Activated naive CD4-positive, alpha-beta T cell treated with anti-CD3 and anti-CD28 coated beads, Interleukin-2, amount 50 U/mL, for 72 hours (primary cell): ENCODE data around the gene CLINT1. TPM values are rescaled to one million over a fixed set of nuclear protein-coding genes. Genes with fewer than 3 reads are reported as not detected.

Source experiments
- ATAC-seq, 2 donors: fragments of 150-1000 bp; cut with Tn5 transposase; 2 replicates each; pipeline ENCODE4 v1.10.0; 2021; ENCODE audit warnings: mild to moderate bottlenecking in 2 of 2, moderate library complexity in 2 of 2
- DNase-seq, 2 donors: peaks; one replicate each; pipeline ENCODE4 v3.0.0; 2021 to 2022; ENCODE audit warnings: low spot score in 2 of 2
- H3K27ac Mint-ChIP-seq, 2 donors: one replicate each; pipeline ENCODE4 v1.8.0; 2022; ENCODE audit warnings: mild to moderate bottlenecking in 2 of 2, mixed read lengths in 2 of 2
- H3K36me3 Mint-ChIP-seq, 2 donors: one replicate each; pipeline ENCODE4 v1.8.0; 2022; ENCODE audit warnings: mixed read lengths in 2 of 2
- H3K9me3 Mint-ChIP-seq, 2 donors: one replicate each; pipeline ENCODE4 v1.8.0; 2022; ENCODE audit warnings: mixed read lengths in 2 of 2
- total RNA-seq, 2 donors: library from RNA; stranded (reverse); gene quantifications; one replicate each; pipeline ENCODE4 v1.2.3, GENCODE V29; 2022

Gene CLINT1
- total RNA-seq, 2 donors from 2014 or later, result 48.4 to 71.0 TPM

GRCh38 chr5:157816682-157817386 is 42.1 kb downstream of the CLINT1 start:
- DNase-seq (no peak), ATAC-seq (no peak)
- Mint-ChIP-seq H3K36me3 (peaks cover 5 to 10% of the 10 kb centered on the region in 2 donors), H3K27ac (no peak overlapping the region), H3K9me3 (no peaks in the 10 kb centered on the region)

DNA sequence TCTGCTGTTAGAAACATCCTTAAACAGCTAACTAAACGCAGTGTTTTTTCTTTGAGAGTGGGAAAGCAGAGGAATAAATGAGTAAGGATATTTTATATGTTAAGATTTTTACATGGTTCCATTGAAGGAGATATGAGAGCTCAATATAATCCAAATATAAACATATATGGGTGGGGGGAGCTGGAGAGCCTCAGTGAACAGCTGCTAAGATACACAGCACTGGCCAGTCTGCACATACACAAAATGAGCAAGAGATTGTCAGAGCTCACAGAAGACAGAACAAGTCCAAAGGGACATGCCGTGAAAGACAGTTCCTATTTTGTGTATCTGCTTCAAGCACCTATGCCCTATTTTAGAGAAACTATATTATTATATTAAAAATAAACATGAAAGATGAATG is 46.9 kb downstream of the CLINT1 start:
- DNase-seq (no peak), ATAC-seq (no peak)
- no peak overlapping the region for H3K27ac Mint-ChIP-seq
- peaks cover 0 to 17% of the 10 kb centered on the region in 2 donors for H3K36me3 Mint-ChIP-seq
- H3K9me3 Mint-ChIP-seq, result no peaks in the 10 kb centered on the region

DNA sequence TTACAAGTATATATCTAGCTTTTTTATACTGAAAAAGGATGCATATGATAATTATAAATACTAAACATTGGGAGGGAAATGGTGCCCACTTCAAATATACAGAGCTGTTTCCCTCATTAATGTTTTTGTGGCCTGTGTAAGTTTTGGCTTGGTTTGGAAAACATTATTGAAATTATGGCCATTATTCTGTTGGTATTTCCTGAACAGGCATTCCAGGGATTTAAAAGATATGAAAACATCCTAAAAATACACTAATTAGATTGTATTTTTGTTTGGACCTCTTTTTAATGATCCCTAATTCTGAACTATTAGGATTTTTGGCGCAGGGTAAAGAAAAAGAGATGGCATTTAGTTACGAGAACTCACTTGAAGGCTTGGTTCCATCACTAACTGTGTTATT is 50.9 kb downstream of the CLINT1 start:
- no peak overlapping the region for H3K27ac Mint-ChIP-seq
- DNase-seq (no peak), ATAC-seq (no peak)
- peaks cover 0 to 25% of the 10 kb centered on the region in 2 donors for H3K36me3 Mint-ChIP-seq
- no peaks in the 10 kb centered on the region for H3K9me3 Mint-ChIP-seq

DNA sequence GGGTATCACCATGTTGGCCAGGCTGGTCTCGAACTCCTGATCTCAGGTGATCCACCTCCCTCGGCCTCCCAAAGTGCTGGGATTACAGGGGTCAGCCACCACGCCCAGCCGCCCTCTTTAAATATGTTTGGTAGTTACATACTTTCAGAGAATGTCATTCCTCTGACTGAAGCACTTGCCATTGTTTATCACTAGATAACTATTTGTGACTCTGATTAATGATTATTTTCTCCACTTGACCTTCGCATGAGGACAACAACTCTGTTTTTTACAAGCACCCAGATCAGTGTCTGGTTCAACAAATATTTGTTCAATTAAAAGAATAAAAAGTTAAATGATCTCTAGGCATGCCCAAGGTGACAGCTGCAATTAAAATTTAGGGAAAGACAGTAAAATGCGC is 56.2 kb downstream of the CLINT1 start:
- DNase-seq (no peak), ATAC-seq (no peak)
- H3K9me3 Mint-ChIP-seq, result no peaks in the 10 kb centered on the region
- peaks cover 0 to 10% of the 10 kb centered on the region in 2 donors for H3K36me3 Mint-ChIP-seq
- H3K27ac Mint-ChIP-seq, result no peak overlapping the region

- Mint-ChIP-seq H3K9me3 (no peaks in the 10 kb centered on the region), H3K27ac (no peak overlapping the region), H3K36me3 (peaks cover 0 to under 1% of the 10 kb centered on the region in 2 donors)
- DNase-seq, result no peak
- ATAC-seq, result no peak
Observed at GRCh38 chr5:157800137-157800536, 58.8 kb downstream of the CLINT1 start.

DNA sequence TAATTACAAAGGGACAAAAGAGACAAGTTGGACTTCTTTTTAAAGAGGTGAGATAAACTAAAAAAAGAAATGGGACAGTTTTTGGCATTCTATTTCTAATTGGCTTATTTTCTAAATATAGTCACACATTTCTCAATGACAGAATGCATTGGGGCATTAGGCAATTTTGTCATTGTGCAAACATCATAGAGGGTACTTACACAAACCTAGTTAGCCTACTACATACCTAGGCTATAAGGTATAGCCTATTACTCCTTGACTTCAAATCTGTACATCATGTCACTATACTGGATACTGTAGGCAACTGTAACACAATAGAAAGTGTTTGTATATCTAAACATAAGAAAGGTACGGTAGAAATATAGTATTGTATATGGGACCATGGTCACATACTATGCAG is 59.4 kb downstream of the CLINT1 start:
- no peaks in the 10 kb centered on the region for H3K36me3 Mint-ChIP-seq
- H3K27ac Mint-ChIP-seq, result no peak overlapping the region
- no peak for DNase-seq
- H3K9me3 Mint-ChIP-seq, result no peaks in the 10 kb centered on the region
- no peak for ATAC-seq

- Mint-ChIP-seq H3K9me3 (no peaks in the 10 kb centered on the region), H3K36me3 (no peaks in the 10 kb centered on the region), H3K27ac (no peak overlapping the region)
- ATAC-seq, result peak in 1 of 2 donors; percentile 82
- no peak for DNase-seq
Observed at GRCh38 chr5:157793301-157793700, 65.6 kb downstream of the CLINT1 start.

GRCh38 chr5:157785801-157786200 is 73.1 kb downstream of the CLINT1 start:
- Mint-ChIP-seq H3K27ac (no peak overlapping the region), H3K9me3 (no peaks in the 10 kb centered on the region), H3K36me3 (peaks cover 0 to 11% of the 10 kb centered on the region in 2 donors)
- no peak for DNase-seq
- no peak for ATAC-seq

GRCh38 chr5:157779221-157779620 is 79.7 kb downstream of the CLINT1 start:
- ATAC-seq, result no peak
- no peak for DNase-seq
- H3K9me3 Mint-ChIP-seq, result no peaks in the 10 kb centered on the region
- no peaks in the 10 kb centered on the region for H3K36me3 Mint-ChIP-seq
- H3K27ac Mint-ChIP-seq, result no peak overlapping the region

DNA sequence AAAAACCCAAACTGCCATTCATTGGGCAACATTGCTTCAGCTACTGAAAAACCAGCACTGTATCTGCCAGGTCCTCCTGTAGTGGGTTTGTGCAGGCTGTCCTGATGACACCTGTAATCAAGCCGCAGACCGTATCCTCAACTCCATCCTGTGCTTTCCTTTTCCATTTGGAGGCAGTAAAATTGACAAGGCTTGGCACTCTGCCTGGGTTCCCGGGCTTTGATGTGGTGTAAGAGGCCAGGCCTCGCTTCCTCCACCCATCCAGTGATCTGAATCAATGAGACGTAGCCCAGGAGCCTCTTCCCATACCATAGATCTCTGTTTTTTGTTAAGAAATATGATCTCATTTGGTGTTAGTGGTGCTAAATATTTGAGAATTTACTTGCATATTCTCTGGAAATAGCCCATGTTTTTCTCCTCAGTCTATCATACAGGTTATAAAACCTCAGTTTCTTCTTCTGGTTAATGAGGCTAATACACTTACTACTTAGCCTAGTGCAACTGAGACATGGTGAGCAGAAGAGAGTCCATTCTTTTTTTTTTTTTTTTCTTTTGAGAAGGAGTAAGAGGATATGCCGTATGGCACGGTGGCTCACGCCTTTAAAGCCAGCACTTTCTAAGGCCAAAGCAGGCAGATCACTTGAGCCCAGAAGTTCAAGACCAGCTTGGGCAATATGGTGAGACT is 80.7 kb downstream of the CLINT1 start:
- no peak overlapping the region for H3K27ac Mint-ChIP-seq
- no peaks in the 10 kb centered on the region for H3K36me3 Mint-ChIP-seq
- no peak for DNase-seq
- no peaks in the 10 kb centered on the region for H3K9me3 Mint-ChIP-seq
- ATAC-seq, result no peak

DNA sequence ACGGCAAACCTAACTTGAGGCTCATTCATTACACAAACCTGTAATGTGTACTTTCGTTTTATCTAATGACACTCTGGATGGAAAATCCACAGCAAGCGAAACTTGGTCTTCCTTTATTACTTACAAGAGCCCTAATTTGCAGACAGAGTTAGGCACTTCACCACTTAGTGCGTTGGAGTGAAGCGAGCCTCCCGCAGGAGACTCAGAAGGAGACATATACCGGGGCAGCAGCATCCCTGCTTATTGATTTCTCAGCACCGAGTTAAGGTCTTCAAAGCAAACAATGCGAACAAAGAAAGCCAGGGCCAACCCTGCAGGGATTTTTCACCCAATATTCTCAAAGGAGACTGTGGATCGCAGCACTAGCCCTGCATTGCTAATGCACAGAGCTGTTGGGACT is 86.8 kb downstream of the CLINT1 start:
- no peak for DNase-seq
- peak overlapping the region in 1 of 2 donors; percentile 22 for H3K27ac Mint-ChIP-seq
- ATAC-seq, result no peak
- H3K9me3 Mint-ChIP-seq, result no peaks in the 10 kb centered on the region
- no peaks in the 10 kb centered on the region for H3K36me3 Mint-ChIP-seq

DNA sequence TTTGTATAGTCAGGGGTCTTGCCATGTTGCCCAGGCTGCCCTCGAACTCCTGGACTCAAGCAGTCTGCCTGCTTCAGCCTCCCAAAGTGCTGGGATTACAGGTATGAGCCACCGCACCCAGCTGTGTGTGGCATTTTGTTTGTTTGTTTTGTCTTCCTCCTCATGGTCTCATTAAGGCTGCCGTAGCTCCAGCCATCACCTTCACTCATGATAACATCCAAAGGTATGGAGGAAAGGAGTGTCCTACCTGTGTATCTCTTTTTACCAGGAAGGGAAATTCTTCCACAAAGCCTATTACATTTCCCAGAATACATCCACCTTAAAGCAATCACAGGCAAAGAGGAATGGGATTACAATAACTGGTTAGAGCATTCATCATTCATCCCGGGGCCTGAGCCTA is 88.3 kb downstream of the CLINT1 start:
- Mint-ChIP-seq H3K36me3 (no peaks in the 10 kb centered on the region), H3K9me3 (no peaks in the 10 kb centered on the region), H3K27ac (no peak overlapping the region)
- DNase-seq (no peak), ATAC-seq (no peak)

DNA sequence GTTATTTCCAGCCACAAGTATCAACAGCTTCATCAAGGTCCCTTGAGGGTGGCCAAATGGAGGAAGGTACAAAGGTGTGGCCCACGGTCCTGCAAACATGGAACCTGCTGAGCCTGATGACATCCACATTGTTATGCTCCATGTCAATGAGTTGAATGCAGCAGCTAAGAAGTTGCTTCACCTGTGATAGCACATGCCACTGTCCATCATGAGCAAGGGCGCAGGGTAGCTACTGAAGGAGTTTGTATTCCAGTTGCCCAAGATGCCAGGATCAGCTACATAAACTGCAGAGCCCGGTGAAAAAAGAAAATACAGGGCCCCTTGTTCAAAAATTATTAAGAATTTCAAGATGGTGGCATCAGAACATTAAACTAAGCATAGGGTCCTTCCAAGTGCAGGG is 91.3 kb downstream of the CLINT1 start:
- no peaks in the 10 kb centered on the region for H3K9me3 Mint-ChIP-seq
- H3K36me3 Mint-ChIP-seq, result no peaks in the 10 kb centered on the region
- ATAC-seq (no peak), DNase-seq (no peak)
- H3K27ac Mint-ChIP-seq, result no peak overlapping the region

GRCh38 chr5:157766902-157767301 is 92.0 kb downstream of the CLINT1 start:
- no peak for DNase-seq
- H3K27ac Mint-ChIP-seq, result no peak overlapping the region
- H3K36me3 Mint-ChIP-seq, result no peaks in the 10 kb centered on the region
- no peaks in the 10 kb centered on the region for H3K9me3 Mint-ChIP-seq
- ATAC-seq, result no peak

DNA sequence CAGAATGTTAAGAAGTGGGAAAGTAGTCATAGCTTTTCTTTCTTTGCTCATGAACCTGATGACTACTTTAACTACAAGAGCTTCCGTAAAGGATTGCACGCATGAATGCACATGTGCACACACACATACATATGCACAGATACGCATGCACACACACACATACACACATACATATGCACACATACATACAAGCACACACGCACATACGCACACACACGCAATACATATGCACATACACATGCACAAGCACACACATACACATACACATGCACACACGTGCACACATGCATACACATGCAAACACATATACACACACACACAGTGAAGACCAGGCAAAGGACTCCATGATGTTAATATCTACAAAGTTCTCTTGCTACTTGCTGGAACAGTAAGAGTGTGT is 92.5 kb downstream of the CLINT1 start:
- Mint-ChIP-seq H3K27ac (no peak overlapping the region), H3K9me3 (no peaks in the 10 kb centered on the region), H3K36me3 (no peaks in the 10 kb centered on the region)
- ATAC-seq (no peak), DNase-seq (no peak)

DNA sequence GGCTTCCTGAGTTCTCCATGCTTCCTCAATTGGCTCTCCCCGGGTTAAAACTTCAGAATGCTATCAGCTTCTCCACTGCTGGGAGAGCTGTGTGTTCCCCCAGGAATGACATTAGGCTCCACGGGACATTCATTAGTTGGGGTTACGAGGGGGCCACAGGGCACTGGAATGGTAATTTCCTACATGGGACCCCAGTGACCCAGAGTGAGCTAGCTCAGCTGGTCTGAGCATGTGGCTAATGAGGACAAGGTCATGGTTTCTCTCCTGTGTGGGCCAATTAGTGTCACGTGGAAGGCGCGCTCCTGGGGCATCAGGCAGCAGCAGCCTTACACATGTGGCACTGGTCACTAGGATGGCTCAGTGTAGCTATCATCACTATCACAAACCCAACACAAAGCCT is 94.4 kb downstream of the CLINT1 start:
- H3K27ac Mint-ChIP-seq, result no peak overlapping the region
- ATAC-seq (no peak), DNase-seq (no peak)
- no peaks in the 10 kb centered on the region for H3K36me3 Mint-ChIP-seq
- H3K9me3 Mint-ChIP-seq, result no peaks in the 10 kb centered on the region

- H3K27ac Mint-ChIP-seq, result no peak overlapping the region
- ATAC-seq, result peak; percentile 76 to 81
- no peaks in the 10 kb centered on the region for H3K9me3 Mint-ChIP-seq
- no peaks in the 10 kb centered on the region for H3K36me3 Mint-ChIP-seq
- peak in 1 of 2 donors; percentile 24 for DNase-seq
Observed at GRCh38 chr5:157761690-157762621, 97.0 kb downstream of the CLINT1 start.
